Tibial nerve (tissue), 4 donors: ENCODE data around the gene MYCN. TPM values are rescaled to one million over a fixed set of nuclear protein-coding genes. Genes with fewer than 3 reads are reported as not detected.
"Not testable (repeated sequence)": the region's sequence is repeated elsewhere in the genome, so short reads cannot be mapped to it uniquely, and the experiment has no call there.

Experiments used
- DNase-seq, 2 donors: peaks; one replicate each; pipeline ENCODE4 v3.0.0-alpha.2; 2019; ENCODE audit warnings: low spot score in 2 of 2
- H3K27ac ChIP-seq, 4 donors: fragments of 200-600 bp; sonication (generic) in 3 of 4; one replicate each; pipeline ENCODE4 v1.5.1; 2017 to 2019; ENCODE audit warnings: mild to moderate bottlenecking in 1 of 4
- H3K27me3 ChIP-seq, 2 donors: fragments of 200-600 bp; sonication (generic) in 1 of 2; one replicate each; pipeline versions ENCODE4 v1.5.1 to v1.6.0; 2017 to 2019
- H3K36me3 ChIP-seq, 3 donors: fragments of 200-600 bp; sonication (generic); one replicate each; pipeline ENCODE4 v1.5.1; 2018 to 2019
- H3K4me1 ChIP-seq, 4 donors: fragments of 200-600 bp; sonication (generic) in 3 of 4; one replicate each; pipeline ENCODE4 v1.5.1; 2017 to 2019
- H3K4me3 ChIP-seq, 4 donors: fragments of 200-600 bp; sonication (generic) in 3 of 4; one replicate each; pipeline ENCODE4 v1.5.1; 2017 to 2019; ENCODE audit warnings: mild to moderate bottlenecking in 1 of 4, moderate library complexity in 1 of 4
- H3K9me3 ChIP-seq, 4 donors: fragments of 200-600 bp; sonication (generic) in 3 of 4; one replicate each; pipeline ENCODE4 v1.5.1; 2017 to 2019
- EP300 ChIP-seq, 2 donors: sonication (generic); formaldehyde crosslinking; IDR thresholded peaks; one replicate each; pipeline ENCODE4 v1.6.1; 2017; ENCODE audit warnings: antibody characterized with exemption in 2 of 2, mild to moderate bottlenecking in 1 of 2
- POLR2A ChIP-seq, 2 donors: fragments of 450-650 bp; IDR thresholded peaks; one replicate each; pipeline ENCODE4 v1.6.1; 2017; ENCODE audit warnings: antibody characterized with exemption in 2 of 2, mild to moderate bottlenecking in 2 of 2, moderate library complexity in 2 of 2
- WGBS, 2 donors: methylation state at CpG; one replicate each; pipeline ENCODE4 v1.1.5; 2018; 5-methylcytosine and 5-hydroxymethylcytosine counted together
- total RNA-seq, 4 donors: library from RNA; depleted of rRNA; stranded (reverse); fragments of >200 nt; gene quantifications; one replicate each; pipeline ENCODE4 v1.1.0, GENCODE V29; 2016
- TF ChIP-seq, protein P1 (sequence below), 5 experiments: fragments of 200-600 bp in 3 of 5; fragments of 450-650 bp in 2 of 5; sonication (generic) in 3 of 5; IDR thresholded peaks; one replicate each; pipeline ENCODE4 v1.5.1; 2016 to 2019; ENCODE audit warnings: antibody characterized with exemption in 5 of 5, mild to moderate bottlenecking in 3 of 5, moderate library complexity in 2 of 5

The MYCN gene
- total RNA-seq, 4 donors from 2014 or later, result 4.1 to 9.9 (median 6.9) TPM

DNA sequence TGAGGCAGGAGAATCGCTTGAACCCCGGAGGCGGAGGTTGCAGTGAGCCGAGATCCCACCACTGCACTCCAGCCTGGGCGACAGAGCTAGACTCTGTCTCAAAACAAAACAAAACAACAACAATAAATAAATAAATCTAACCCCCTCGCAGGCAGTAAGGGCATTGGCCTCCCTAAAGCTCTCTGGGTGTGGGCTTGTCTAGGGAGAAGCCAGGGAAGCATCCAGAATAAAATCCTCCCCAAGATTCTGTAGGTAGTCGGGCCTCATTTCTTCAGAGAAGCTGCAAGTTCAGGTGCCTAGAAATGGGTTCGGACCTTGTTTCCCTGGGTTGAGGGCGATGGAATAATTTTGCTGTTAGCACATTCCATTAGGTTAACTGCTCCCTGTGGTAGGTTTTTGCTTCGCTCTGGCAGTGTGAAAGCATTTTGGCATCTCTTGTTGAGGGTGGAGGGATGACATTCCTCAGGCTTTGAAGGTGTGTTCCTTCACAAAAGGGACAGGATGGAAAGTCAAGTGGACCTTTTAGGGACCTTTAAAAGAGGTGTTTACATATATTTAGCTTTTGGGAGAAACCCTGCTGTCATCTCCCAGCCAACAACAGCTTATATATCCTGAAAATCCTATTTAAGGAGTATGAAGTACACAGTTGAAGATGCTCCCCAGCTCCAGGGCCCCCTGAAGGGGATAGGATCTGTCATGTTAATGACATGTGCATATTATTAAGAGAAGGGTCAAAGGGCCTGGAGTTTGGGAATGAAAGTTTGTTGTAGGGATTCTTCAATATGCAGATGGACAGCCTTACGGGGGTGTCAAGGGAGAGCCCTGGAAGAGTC lies 17.7 kb downstream of the MYCN start:
- H3K27ac ChIP-seq, result no peak overlapping the region
- 81 to 84% methylated on average over 11 of the region's 11 CpGs for WGBS, 2 donors
- no peaks in the 10 kb centered on the region for H3K36me3 ChIP-seq
- DNase-seq, result no peak
- H3K4me1 ChIP-seq, result no peaks in the 10 kb centered on the region
- H3K27me3 ChIP-seq, result no peaks in the 10 kb centered on the region
- TF ChIP-seq, protein P1, sequence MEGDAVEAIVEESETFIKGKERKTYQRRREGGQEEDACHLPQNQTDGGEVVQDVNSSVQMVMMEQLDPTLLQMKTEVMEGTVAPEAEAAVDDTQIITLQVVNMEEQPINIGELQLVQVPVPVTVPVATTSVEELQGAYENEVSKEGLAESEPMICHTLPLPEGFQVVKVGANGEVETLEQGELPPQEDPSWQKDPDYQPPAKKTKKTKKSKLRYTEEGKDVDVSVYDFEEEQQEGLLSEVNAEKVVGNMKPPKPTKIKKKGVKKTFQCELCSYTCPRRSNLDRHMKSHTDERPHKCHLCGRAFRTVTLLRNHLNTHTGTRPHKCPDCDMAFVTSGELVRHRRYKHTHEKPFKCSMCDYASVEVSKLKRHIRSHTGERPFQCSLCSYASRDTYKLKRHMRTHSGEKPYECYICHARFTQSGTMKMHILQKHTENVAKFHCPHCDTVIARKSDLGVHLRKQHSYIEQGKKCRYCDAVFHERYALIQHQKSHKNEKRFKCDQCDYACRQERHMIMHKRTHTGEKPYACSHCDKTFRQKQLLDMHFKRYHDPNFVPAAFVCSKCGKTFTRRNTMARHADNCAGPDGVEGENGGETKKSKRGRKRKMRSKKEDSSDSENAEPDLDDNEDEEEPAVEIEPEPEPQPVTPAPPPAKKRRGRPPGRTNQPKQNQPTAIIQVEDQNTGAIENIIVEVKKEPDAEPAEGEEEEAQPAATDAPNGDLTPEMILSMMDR (IDR thresholded peaks at IDR 0.05), result no peak
- TF ChIP-seq EP300 (IDR thresholded peaks at IDR 0.05) (no peak), POLR2A (IDR thresholded peaks at IDR 0.05) (no peak)
- peaks cover 0 to 2% (median 0%) of the 10 kb centered on the region in 4 donors for H3K9me3 ChIP-seq
- H3K4me3 ChIP-seq, result no peak overlapping the region

DNA sequence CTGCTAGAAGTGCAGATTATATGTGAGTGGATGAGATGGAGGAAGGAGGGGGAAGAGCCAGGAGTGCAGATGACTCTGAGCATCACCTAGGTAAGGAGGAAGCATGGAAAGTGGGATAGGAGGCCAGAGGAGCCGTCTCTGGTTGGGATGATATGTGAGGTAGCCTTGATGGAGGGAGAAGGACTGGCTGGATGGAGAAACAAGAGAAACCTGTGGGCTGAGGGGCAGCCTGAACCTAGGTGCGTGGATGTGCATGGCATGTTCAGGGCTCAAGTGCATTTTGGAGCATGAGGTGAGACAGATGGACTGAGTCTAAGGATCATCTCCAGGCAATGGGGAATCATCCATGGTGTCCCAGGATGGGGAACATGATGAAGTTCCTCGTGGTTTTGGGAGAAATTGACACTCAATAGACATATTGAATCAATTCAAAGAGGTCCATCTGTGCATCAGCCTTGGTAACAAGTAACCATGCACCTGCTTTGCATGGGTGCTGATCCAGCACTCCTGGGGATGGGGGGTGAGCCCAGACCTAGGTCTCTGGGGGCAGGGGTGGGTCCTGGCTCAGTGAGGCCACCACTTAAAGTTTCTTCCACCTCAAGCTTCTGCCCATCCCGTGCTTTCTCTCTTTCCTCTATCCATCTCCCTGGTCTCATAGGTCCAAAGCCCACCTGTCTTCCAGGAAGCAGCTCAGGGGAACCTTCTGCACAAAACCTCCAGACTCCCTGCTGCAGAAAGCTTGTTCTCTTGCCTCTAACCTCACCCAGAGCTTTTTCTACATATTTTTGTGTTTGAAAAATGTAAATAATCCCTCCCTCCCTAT lies 19.2 kb downstream of the MYCN start:
- WGBS, 2 donors, result 89 to 94% methylated on average over 4 of the region's 4 CpGs
- no peak overlapping the region for H3K4me3 ChIP-seq
- H3K9me3 ChIP-seq, result peaks cover 0 to 2% (median 0%) of the 10 kb centered on the region in 4 donors
- H3K4me1 ChIP-seq, result no peaks in the 10 kb centered on the region
- TF ChIP-seq EP300 (IDR thresholded peaks at IDR 0.05) (no peak), POLR2A (IDR thresholded peaks at IDR 0.05) (no peak)
- TF ChIP-seq, protein P1 (IDR thresholded peaks at IDR 0.05), result no peak
- no peak overlapping the region for H3K27ac ChIP-seq
- H3K27me3 ChIP-seq, result no peaks in the 10 kb centered on the region
- no peak for DNase-seq
- no peaks in the 10 kb centered on the region for H3K36me3 ChIP-seq

DNA sequence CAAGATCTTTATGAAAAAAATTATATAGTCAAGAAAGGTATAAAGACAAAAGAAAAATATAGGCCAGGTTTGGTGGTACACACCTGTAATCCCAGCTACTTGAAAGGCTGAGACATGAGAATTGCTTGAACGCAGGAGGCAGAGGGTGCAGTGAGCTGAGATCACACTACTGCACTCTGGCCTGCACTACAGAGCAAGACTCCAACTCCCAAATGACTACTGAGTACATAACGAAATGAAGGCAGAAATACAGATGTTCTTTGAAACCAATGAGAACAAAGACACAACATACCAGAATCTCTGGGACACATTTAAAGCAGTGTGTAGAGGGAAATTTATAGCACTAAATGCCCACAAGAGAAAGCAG lies 19.8 kb downstream of the MYCN start:
- not testable (repeated sequence) for H3K9me3 ChIP-seq, H3K27me3 ChIP-seq, DNase-seq, H3K36me3 ChIP-seq, H3K4me1 ChIP-seq, H3K27ac ChIP-seq, H3K4me3 ChIP-seq
- WGBS, 2 donors, result 22 to 57% methylated on average over 2 of the region's 2 CpGs

DNA sequence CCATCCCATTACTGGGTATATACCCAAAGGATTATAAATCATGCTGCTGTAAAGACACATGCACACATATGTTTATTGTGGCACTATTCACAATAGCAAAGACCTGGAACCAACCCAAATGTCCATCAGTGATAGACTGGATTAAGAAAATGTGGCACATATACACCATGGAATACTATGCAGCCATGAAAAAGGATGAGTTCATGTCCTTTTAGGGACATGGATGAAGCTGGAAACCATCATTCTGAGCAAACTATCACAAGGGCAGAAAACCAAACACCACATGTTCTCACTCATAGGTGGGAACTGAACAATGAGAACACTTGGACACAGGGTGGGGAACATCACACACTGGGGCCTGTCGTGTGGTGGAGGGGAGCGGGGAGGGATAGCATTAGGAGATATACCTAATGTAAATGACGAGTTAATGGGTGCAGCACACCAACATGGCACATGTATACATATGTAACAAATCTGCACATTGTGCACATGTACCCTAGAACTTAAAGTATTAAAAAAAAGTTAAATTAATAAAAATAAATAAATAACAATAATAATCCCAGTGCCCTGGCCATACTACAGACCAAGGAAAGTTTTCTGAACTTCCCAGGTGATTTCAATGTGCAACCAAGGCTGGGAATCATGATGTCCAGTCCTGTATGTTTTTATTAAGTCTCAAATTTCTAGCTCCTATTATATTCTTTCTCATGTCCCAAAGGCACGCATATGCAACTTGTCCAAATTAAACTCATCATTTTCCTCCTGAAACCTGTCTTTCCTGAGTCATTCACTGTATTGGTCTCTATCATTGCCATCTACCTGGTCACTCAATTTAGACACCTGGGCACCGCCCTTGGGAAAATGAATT lies 23.0 kb downstream of the MYCN start:
- H3K36me3 ChIP-seq, H3K27ac ChIP-seq, H3K9me3 ChIP-seq, DNase-seq, H3K27me3 ChIP-seq, H3K4me3 ChIP-seq, H3K4me1 ChIP-seq: not testable (repeated sequence)
- 82 to 93% methylated on average over 5 of the region's 5 CpGs for WGBS, 2 donors

DNA sequence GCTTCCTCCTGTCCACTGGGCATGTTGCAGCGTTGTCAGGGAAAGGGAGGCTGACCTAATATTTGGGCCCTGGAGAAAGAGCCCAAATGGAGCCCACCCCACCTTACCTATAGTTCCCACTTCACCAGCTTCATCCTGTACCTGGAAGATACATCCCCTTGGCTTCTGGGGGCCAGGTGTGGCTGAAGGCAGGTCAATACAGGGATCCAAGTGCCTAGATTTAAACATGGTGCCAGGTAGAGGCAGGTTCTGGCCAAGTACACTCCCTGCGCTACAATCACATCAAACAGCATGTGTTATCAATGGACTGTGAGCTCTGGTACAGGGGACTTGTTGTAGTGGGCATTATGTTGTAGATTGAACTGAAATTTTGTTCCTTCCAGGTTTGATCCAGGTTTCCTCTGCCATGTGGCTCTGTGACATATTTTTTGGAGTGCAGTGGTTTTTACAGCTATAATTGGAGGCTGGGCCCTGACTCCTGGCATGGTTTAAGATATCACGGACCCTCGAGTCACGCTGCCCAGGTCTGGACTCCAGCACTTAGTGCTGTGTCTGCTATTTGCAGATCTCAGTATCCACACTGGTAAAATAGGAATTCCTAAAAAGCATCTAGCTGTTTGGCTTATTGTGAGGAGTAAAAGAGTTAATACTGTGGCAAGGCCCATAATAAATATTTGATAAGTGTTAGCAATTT lies 23.8 kb downstream of the MYCN start:
- Histone ChIP-seq H3K4me3 (no peak overlapping the region), H3K9me3 (peaks cover 0 to 2% (median 0%) of the 10 kb centered on the region in 4 donors), H3K4me1 (no peaks in the 10 kb centered on the region), H3K27ac (no peak overlapping the region), H3K27me3 (no peaks in the 10 kb centered on the region), H3K36me3 (no peaks in the 10 kb centered on the region)
- DNase-seq, result no peak
- 92 to 94% methylated on average over 5 of the region's 5 CpGs for WGBS, 2 donors
- TF ChIP-seq POLR2A (IDR thresholded peaks at IDR 0.05) (no peak), EP300 (IDR thresholded peaks at IDR 0.05) (no peak)
- TF ChIP-seq, protein P1 (IDR thresholded peaks at IDR 0.05), result no peak
